Left ventricle myocardium inferior (tissue), 1 donor: ENCODE measurements around the gene MXD3. TPM values are rescaled to one million over a fixed set of nuclear protein-coding genes. Genes with fewer than 3 reads are reported as not detected.
"Not testable (repeated sequence)": the region's sequence is repeated elsewhere in the genome, so short reads cannot be mapped to it uniquely, and the experiment has no call there.

ENCODE experiments used
- DNase-seq: peaks from one replicate; pipeline ENCODE4 v3.0.0-alpha.2; 2020
- H3K27ac ChIP-seq: fragments of 200-600 bp; replicated peaks from 2 replicates; pipeline ENCODE4 v1.8.0; 2021
- H3K27me3 ChIP-seq: fragments of 200-600 bp; 2 replicates; pipeline ENCODE4 v1.8.0; 2021; ENCODE audit warnings: low read depth
- H3K36me3 ChIP-seq: fragments of 200-600 bp; 2 replicates; pipeline ENCODE4 v1.8.0; 2021
- H3K4me1 ChIP-seq: fragments of 200-600 bp; 2 replicates; pipeline ENCODE4 v1.8.0; 2021
- H3K4me3 ChIP-seq: fragments of 200-600 bp; 2 replicates; pipeline ENCODE4 v1.8.0; 2021; ENCODE audit warnings: mild to moderate bottlenecking, moderate library complexity
- H3K9me3 ChIP-seq: fragments of 200-600 bp; replicated peaks from 2 replicates; pipeline ENCODE4 v1.8.0; 2021
- CTCF ChIP-seq: fragments of 200-600 bp; IDR thresholded peaks from 2 replicates; pipeline ENCODE4 v1.8.0; 2021; ENCODE audit warnings: antibody characterized with exemption, mild to moderate bottlenecking, borderline replicate concordance
- intact Hi-C: fragments of 100-400 bp; cut with micrococcal nuclease; formaldehyde crosslinking; loops from one replicate; pipeline ENCODE4 v1.11.0; 2022
- total RNA-seq: library from RNA; stranded (reverse); fragmentation: NEBNext Ultra II Directional; extraction: Animal tissue kit (Norgen Biotek cat#: 25700); gene quantifications from one replicate; pipeline ENCODE4 v1.2.1, GENCODE V29; 2021
- donor health status: DM: no; HTN: yes; CAD: no; lungs with severe emphysema.

The MXD3 gene
- total RNA-seq, 1 donor from 2014 or later: 2.3 TPM

GRCh38 chr5:177349762-177350161, 38.1 kb upstream of the MXD3 start:
- H3K4me3 ChIP-seq: peak overlapping the region; percentile 100

GRCh38 chr5:177349362-177349647, 37.6 kb upstream of the MXD3 start:
- no peak for TF ChIP-seq CTCF
- Histone ChIP-seq H3K27ac (no peak overlapping the region), H3K9me3 (no peaks in the 10 kb centered on the region), H3K27me3 (no peaks in the 10 kb centered on the region), H3K4me1 (peaks cover 44% of the 10 kb centered on the region), H3K4me3 (no peak overlapping the region), H3K36me3 (peaks cover 41% of the 10 kb centered on the region)
- DNase-seq: no peak
- intact Hi-C loops: no loop called here

More at GRCh38 chr5:177349762-177350161, 38.1 kb upstream of the MXD3 start:
- Histone ChIP-seq H3K36me3 (peaks cover 37% of the 10 kb centered on the region), H3K27me3 (no peaks in the 10 kb centered on the region), H3K4me1 (peaks cover 44% of the 10 kb centered on the region), H3K27ac (no peak overlapping the region), H3K9me3 (no peaks in the 10 kb centered on the region)
- no peak for TF ChIP-seq CTCF
- DNase-seq: no peak
- intact Hi-C loops: no loop called here

- Histone ChIP-seq H3K27ac (no peak overlapping the region), H3K36me3 (peaks cover 47% of the 10 kb centered on the region), H3K27me3 (no peaks in the 10 kb centered on the region), H3K9me3 (no peaks in the 10 kb centered on the region), H3K4me1 (peaks cover 44% of the 10 kb centered on the region), H3K4me3 (no peak overlapping the region)
- TF ChIP-seq CTCF: no peak
- DNase-seq: no peak
- intact Hi-C loops: no loop called here
Observed at GRCh38 chr5:177347699-177348098, 36.0 kb upstream of the MXD3 start.

GRCh38 chr5:177346820-177347219, 35.1 kb upstream of the MXD3 start:
- no peaks in the 10 kb centered on the region for H3K27me3 ChIP-seq
- no peak for TF ChIP-seq CTCF
- H3K27ac ChIP-seq: no peak overlapping the region
- no peaks in the 10 kb centered on the region for H3K9me3 ChIP-seq
- no peak overlapping the region for H3K4me3 ChIP-seq
- no peak for DNase-seq
- peaks cover 51% of the 10 kb centered on the region for H3K36me3 ChIP-seq
- peaks cover 44% of the 10 kb centered on the region for H3K4me1 ChIP-seq
- intact Hi-C loops: no loop called here

- TF ChIP-seq CTCF: no peak
- intact Hi-C loops: no loop called here
- Histone ChIP-seq H3K4me1 (peaks cover 26% of the 10 kb centered on the region), H3K36me3 (peaks cover 59% of the 10 kb centered on the region), H3K27ac (no peak overlapping the region), H3K27me3 (no peaks in the 10 kb centered on the region), H3K4me3 (no peak overlapping the region), H3K9me3 (no peaks in the 10 kb centered on the region)
- DNase-seq: no peak
Observed at GRCh38 chr5:177344891-177345290, 33.2 kb upstream of the MXD3 start.

- TF ChIP-seq CTCF: no peak
- H3K4me3 ChIP-seq: no peak overlapping the region
- no peak for DNase-seq
- no peaks in the 10 kb centered on the region for H3K9me3 ChIP-seq
- H3K27me3 ChIP-seq: no peaks in the 10 kb centered on the region
- peaks cover 20% of the 10 kb centered on the region for H3K4me1 ChIP-seq
- no peak overlapping the region for H3K27ac ChIP-seq
- peaks cover 50% of the 10 kb centered on the region for H3K36me3 ChIP-seq
- intact Hi-C loops: no loop called here
Observed at GRCh38 chr5:177343777-177344176, 32.1 kb upstream of the MXD3 start.

GRCh38 chr5:177343000-177343399, 31.3 kb upstream of the MXD3 start:
- H3K4me3 ChIP-seq, H3K9me3 ChIP-seq, H3K27me3 ChIP-seq, H3K27ac ChIP-seq, DNase-seq, intact Hi-C loops: not testable (repeated sequence)
- H3K4me1 ChIP-seq: peaks cover 16% of the 10 kb centered on the region
- peaks cover 55% of the 10 kb centered on the region for H3K36me3 ChIP-seq
